Cerebellar cortex (tissue), 1 donor: ENCODE data around the gene RYR3.

ENCODE experiments used
- DNase-seq: peaks from one replicate; pipeline ENCODE4 v3.0.0-alpha.2; 2015; ENCODE audit warnings: low spot score

Gene RYR3

DNA sequence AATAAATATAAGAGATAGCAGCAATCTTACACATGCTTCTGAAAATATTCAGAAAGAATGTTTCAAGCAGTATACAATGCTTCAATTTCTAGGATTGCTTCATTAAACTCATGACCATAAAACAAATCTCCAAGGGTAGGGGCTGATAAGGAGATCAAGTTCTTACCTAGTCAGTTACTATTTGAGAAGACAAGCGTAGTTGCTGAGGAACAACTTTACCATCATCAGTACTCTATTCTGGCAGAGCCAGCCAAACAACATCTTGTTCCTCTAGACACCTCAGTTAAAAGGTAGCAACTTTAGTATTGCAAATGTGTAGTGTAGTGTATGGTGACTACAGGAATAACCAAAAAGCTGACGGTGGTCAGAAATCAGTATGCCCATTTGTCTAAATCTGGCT, 572.2 kb downstream of the RYR3 start:
- DNase-seq, result no peak

DNA sequence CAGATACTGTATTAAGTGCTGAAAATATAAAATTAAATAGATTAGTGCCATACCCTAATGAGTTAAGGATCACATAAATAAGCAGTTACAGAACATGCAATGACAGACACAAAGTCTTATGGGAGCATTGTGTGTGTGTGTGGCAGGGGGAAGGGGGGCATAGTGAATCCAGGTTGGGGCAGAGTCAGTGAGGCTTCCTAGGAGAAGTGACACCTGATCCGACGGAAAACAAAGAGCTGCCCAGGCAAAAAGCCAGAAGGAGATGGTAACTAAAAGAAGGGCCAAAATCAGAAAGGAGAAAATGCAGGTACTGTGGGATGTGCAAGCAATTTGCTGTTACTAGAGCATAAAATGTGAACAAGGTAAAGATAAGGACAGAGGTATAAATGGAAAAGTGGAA, 577.4 kb downstream of the RYR3 start:
- no peak for DNase-seq

GRCh38 chr15:33894193-33894592, 583.4 kb downstream of the RYR3 start:
- no peak for DNase-seq

GRCh38 chr15:33902043-33902442, 591.3 kb downstream of the RYR3 start:
- no peak for DNase-seq

GRCh38 chr15:33903661-33904060, 592.9 kb downstream of the RYR3 start:
- DNase-seq, result no peak

DNA sequence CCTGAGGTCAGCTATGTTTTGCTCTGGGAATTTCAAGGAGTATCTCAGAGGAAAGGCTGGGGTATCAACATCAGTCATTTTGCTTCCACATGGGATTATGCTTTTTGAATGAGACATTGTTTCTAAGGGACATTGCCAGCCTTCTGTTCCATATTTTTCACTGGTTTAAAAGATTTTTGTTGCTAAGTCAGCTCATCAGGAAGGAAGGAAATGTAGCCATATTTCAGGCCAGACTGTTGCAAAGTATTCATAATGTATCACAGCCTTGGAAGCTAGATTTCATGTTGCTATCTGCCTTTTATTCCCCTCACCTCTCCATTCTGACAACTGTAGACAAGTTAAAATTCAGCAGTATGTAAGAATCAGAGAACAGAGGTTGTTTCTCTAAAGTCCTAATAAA, 596.6 kb downstream of the RYR3 start:
- DNase-seq, result no peak

DNA sequence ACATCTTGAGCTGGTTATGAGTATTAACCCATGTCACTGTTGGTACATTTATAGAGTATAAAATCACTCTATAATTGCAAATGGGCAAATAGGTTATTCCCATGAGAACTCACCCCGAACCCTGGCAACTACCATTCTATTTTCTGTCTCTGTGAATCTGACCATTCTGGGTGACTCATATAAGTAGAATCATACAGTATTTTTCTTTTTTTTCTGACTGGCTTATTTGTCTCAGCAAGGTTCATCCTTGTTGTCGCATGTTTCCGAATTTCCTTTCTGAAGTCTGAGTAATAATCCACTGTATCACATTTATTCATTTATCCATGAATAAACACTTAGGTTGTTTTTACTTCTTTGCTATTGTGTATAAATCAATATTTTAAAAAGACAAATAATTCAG, 597.6 kb downstream of the RYR3 start:
- DNase-seq, result no peak

GRCh38 chr15:33910741-33911140, 600.0 kb downstream of the RYR3 start:
- no peak for DNase-seq

- no peak for DNase-seq
Measured at GRCh38 chr15:33912326-33912725, 601.6 kb downstream of the RYR3 start.

DNA sequence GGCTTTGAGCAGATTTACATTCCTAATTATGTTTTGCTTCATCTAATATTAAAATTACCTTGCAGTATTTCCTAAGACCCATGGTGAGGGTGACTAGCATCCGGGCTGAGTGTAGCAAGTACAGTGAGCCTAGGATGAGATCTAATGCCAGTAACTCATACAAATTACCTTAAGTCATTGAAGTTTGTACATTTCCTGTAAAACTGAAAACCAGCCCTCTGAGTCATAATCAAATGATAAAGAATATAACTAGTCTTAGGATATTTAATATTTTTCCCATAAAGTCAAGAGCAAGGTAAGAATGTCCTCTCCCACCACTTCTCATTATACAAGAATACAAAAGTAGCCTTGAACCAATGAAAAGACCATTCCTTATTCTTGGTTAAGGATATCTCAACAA, 602.7 kb downstream of the RYR3 start:
- DNase-seq, result no peak
